GM19467 (cell line): ENCODE measurements around the gene CYBRD1.
"Not testable (repeated sequence)": the region's sequence is repeated elsewhere in the genome, so short reads cannot be mapped to it uniquely, and the experiment has no call there.

ENCODE experiments used
- ATAC-seq: cut with Tn5 transposase; IDR thresholded peaks from one replicate; pipeline ENCODE4 v1.9.1; 2021; ENCODE audit warnings: mild to moderate bottlenecking, moderate library complexity; ENCODE audit not compliant: unreplicated experiment

CYBRD1 gene, protein sequence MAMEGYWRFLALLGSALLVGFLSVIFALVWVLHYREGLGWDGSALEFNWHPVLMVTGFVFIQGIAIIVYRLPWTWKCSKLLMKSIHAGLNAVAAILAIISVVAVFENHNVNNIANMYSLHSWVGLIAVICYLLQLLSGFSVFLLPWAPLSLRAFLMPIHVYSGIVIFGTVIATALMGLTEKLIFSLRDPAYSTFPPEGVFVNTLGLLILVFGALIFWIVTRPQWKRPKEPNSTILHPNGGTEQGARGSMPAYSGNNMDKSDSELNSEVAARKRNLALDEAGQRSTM

DNA sequence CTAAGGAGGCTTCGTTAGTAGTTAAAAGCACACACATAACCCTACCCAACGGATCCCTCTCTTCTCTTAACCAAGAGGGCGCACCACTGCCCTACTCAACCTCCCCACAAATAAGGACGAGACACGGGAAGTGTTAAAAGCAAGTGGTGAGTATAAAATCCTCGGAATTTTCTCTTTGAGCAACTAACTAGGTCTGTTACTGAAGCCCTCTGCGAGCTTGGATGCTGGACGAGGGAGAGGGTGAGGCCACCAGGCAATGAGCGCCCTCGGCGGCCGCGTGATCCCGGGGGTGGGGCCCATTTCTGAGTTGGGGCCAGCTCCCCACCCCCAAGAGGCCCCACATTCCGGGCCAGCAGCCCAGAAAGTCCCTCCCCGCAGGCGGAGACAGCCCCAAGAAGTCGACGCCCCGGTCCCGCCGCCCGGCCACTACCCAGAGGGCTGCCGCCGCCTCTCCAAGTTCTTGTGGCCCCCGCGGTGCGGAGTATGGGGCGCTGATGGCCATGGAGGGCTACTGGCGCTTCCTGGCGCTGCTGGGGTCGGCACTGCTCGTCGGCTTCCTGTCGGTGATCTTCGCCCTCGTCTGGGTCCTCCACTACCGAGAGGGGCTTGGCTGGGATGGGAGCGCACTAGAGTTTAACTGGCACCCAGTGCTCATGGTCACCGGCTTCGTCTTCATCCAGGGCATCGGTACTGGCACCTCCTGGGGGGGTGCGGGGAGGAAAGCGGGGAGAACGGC, at the start of gene CYBRD1:
CYBRD1 (plus strand) TSS at position 423 of the 736 bp plus-strand sequence; CDS start at position 495, 72 bp downstream.
- ATAC-seq = peak; percentile 38

DNA sequence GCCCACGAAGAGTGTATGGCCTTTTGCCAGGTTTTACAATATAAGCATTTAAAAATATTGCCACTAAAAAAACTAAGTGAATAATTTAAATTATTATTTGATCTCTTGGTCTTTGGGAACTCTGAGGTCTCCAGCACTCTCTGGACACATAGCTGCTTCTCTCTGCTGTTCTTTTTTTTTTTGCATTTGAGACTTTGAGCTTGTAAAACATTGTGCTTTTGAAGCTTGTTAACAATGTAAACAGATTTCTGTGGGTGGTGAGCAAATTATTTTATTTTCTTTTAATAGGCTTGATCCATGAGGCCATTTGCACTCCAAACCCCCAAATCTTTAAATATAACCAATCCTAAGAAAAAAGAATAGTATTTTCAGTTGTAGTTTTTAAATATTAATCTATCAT, 46.3 kb upstream of the CYBRD1 start:
- no peak for ATAC-seq

- ATAC-seq = no peak
Observed at GRCh38 chr2:171478345-171478744, 43.9 kb upstream of the CYBRD1 start.

- no peak for ATAC-seq
Observed at GRCh38 chr2:171479154-171479814, 43.0 kb upstream of the CYBRD1 start.

GRCh38 chr2:171480908-171481307, 41.4 kb upstream of the CYBRD1 start:
- no peak for ATAC-seq

DNA sequence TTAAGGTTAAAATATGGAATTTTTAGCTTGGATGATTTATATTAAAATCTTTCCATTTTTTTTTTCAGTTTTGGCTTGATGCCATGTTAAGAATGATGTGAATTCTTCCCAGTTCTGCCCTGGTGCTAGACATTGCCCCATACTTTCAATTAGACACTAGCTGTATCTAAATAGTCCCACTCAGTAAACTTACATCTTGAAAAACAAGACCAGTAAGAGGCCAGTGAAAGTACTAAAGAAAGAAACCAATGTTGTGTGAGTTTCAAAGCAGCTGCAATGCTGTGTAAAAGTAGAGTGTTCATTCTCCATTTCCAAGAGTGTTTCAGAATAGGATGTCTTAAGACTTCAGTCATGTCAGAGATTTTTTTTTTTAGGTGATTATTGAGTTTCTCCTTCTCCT, 40.0 kb upstream of the CYBRD1 start:
- ATAC-seq = no peak

- ATAC-seq = no peak
Observed at GRCh38 chr2:171482877-171483276, 39.4 kb upstream of the CYBRD1 start.

DNA sequence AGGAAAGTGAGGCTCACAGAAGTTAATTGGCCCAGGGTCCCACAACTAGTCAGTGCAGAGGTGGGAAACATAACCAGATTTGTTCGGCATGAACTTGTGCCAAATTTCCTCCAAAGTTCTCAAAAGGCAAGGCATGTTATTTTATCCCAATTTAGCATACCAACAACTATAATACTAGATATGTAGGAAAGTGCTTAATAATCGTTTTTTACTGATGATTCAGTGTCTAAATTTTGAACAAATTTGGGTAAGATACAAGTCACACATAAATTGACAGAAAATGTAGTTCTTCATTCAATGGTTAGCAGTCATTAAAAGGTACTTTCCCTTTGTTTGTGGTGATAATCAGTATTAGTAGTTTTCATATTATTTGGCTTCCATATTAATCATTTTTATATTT, 38.5 kb upstream of the CYBRD1 start:
- ATAC-seq = no peak

- no peak for ATAC-seq
Observed at GRCh38 chr2:171485116-171485515, 37.2 kb upstream of the CYBRD1 start.

DNA sequence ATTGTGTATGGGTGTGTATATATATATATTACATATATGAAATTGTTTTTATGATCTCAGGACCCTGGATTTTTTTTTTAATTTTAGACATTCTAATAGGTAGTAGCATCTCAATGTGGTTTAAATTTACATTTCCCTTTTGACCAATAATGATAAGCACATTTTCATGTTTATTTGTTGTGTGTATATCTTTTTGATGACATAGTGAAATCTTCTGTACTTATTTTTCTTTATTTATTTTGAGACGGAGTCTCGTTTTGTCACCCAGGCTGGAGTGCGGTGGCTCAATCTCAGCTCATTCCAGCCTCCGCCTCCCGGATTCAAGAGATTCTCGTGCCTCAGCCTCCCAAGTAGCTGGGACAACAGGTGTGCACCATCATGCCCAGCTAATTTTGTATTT, 35.1 kb upstream of the CYBRD1 start:
- no peak for ATAC-seq

DNA sequence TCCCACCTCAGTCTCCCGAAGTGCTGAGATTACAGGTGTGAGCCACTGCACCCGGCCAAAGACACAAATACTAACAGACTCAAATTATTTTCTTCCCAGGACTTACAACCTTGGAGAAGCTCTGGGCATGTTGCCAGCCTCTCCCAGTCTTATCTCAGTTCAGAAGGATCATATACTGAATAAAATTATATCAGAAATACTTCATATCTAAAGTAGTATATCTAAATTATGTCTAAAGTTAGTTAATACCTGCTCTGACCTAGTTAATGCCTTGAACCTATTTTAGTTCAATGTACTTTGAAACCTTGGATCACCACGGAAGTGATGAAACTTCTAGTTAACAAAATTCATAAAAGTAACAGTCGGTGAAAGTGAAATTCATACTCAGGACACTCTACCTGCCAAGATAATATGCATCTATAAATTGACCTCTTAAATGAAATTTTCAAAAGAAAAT, 34.4 kb upstream of the CYBRD1 start:
- no peak for ATAC-seq

DNA sequence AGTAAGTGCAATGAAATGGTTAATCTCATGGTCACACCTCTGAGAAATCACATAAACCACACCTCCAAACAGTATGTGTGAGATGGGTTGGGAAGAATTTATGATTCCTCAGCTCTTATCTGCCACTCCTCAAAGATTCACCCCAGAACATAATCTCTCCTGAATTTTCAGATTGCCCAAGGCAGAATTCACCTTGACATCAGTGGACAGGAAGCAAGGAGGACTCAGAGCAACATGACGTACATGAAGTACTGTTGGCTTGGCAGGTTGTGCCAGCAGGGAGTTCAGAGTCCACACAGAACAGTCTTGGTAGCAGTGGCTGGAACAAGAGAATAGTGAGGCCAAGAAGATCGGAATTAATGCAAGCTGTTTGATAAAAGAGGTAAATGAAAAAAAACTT, 31.7 kb upstream of the CYBRD1 start:
- no peak for ATAC-seq

GRCh38 chr2:171491292-171491691, 31.0 kb upstream of the CYBRD1 start:
- ATAC-seq = no peak

DNA sequence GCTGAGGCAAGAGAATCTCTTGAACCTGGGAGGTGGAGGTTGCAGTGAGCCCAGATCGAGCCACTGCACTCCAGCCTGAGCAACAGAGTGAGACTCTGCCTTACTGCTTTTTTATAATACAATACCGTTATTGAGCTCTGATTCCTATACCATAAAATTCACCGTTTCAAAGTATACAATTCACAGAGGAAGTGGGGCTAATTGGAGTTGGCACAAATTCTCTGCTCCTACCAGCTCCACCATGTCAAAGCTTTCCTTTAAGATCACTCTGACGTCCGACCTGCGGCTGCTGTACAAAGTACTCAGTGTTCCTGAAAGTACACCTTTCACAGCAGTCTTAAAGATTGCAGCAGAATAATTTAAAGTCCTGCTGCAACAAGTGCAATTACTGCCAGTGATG, 29.6 kb upstream of the CYBRD1 start:
- ATAC-seq = no peak

GRCh38 chr2:171497664-171498063, 24.6 kb upstream of the CYBRD1 start:
- not testable (repeated sequence) for ATAC-seq

GRCh38 chr2:171505374-171505773, 16.9 kb upstream of the CYBRD1 start:
- ATAC-seq = no peak

DNA sequence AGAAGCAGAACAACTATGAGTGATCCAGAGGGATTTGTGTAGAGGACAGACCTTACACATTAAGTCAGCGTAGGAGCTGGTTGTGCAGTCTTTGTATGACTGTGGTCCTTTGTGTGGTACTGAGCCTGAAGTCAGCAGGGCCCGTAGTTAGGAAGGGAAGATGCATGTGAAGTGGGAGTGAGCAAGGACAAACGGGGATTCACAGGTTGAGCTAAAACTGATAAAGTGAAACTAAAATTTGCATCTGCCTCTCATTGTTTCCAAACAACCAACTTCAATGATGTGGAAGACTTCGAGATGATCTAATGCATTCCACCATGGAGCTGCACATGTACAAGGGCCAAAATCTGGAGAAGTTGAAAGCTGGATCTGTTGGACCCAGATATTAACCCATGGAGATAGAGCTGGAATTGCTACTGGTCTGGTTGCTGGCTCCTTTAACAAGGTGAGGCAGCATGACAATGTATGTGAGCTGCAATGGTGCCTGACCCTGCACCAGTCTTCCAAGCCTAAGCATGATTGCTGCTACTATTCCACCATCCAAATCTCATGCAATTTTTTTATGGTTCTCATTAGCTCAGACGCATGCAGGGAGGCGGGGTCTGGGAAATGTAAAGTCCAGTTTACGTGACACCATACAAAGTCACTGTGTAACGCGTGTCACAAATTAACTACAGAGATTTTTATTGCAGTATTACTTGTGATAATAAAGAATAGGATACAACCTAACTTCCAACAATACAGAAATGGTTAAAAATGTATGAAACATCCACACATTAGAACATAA, 12.1 kb upstream of the CYBRD1 start:
- no peak for ATAC-seq

- no peak for ATAC-seq
Observed at GRCh38 chr2:171512014-171512413, 10.3 kb upstream of the CYBRD1 start.

- ATAC-seq = no peak
Observed at GRCh38 chr2:171512683-171513195, 9.5 kb upstream of the CYBRD1 start.

- ATAC-seq = no peak
Observed at GRCh38 chr2:171513719-171514160, 8.5 kb upstream of the CYBRD1 start.
